H9 (cell line): ENCODE data around the gene SPARCL1. TPM values are rescaled to one million over a fixed set of nuclear protein-coding genes. Genes with fewer than 3 reads are reported as not detected.

ENCODE experiments used
- DNase-seq: peaks from one replicate; pipeline ENCODE4 v3.0.0-alpha.2; 2017
- H2AFZ ChIP-seq: one replicate; pipeline ENCODE4 v1.6.1; 2013; ENCODE audit warnings: mild to moderate bottlenecking, low read length, control low read depth, moderate library complexity
- H2AK5ac ChIP-seq: 2 replicates; pipeline ENCODE4 v1.6.1; 2013; ENCODE audit warnings: low read length, control low read depth, mixed read lengths; ENCODE audit not compliant: insufficient read length
- H2BK120ac ChIP-seq: one replicate; pipeline ENCODE4 v1.6.1; 2013; ENCODE audit warnings: low read depth, mild to moderate bottlenecking, low read length, control low read depth, inconsistent platforms; ENCODE audit not compliant: poor library complexity, severe bottlenecking
- H2BK12ac ChIP-seq: 2 replicates; pipeline ENCODE4 v1.6.1; 2013; ENCODE audit warnings: low read length, control low read depth, mixed read lengths, low read depth; ENCODE audit not compliant: insufficient read length
- H2BK15ac ChIP-seq: 2 replicates; pipeline ENCODE4 v1.6.1; 2013; ENCODE audit warnings: low read depth, low read length, control low read depth
- H2BK20ac ChIP-seq: one replicate; pipeline ENCODE4 v1.6.1; 2013; ENCODE audit warnings: low read depth, mild to moderate bottlenecking, low read length, control low read depth, inconsistent platforms; ENCODE audit not compliant: poor library complexity, severe bottlenecking
- H2BK5ac ChIP-seq: 2 replicates; pipeline ENCODE4 v1.6.1; 2013; ENCODE audit warnings: low read length, control low read depth, mixed read lengths; ENCODE audit not compliant: insufficient read length
- H3K14ac ChIP-seq: 2 replicates; pipeline ENCODE4 v1.6.1; 2013; ENCODE audit warnings: low read length, control low read depth; ENCODE audit not compliant: insufficient read depth
- H3K18ac ChIP-seq: 2 replicates; pipeline ENCODE4 v1.6.1; 2013; ENCODE audit warnings: low read depth, mild to moderate bottlenecking, mixed read lengths, low read length, control low read depth; ENCODE audit not compliant: insufficient read length
- H3K23ac ChIP-seq: 2 replicates; pipeline ENCODE4 v1.6.1; 2013; ENCODE audit warnings: low read length, control low read depth, mixed read lengths, low read depth; ENCODE audit not compliant: insufficient read length
- H3K23me2 ChIP-seq: 2 replicates; pipeline ENCODE4 v1.6.1; 2013; ENCODE audit warnings: low read depth, mild to moderate bottlenecking, mixed read lengths, low read length, control low read depth; ENCODE audit not compliant: insufficient read length, poor library complexity, severe bottlenecking
- H3K27ac ChIP-seq: 2 replicates; pipeline ENCODE4 v1.5.1; 2013; ENCODE audit warnings: low read length, control low read depth, mixed read lengths, low read depth; ENCODE audit not compliant: insufficient read length
- H3K27me3 ChIP-seq: 2 replicates; pipeline ENCODE4 v1.6.1; 2013; ENCODE audit warnings: low read length, control low read depth, inconsistent platforms; ENCODE audit not compliant: insufficient read depth
- H3K4ac ChIP-seq: 2 replicates; pipeline ENCODE4 v1.6.1; 2013; ENCODE audit warnings: low read depth, mild to moderate bottlenecking, control low read depth, inconsistent platforms, low read length, moderate library complexity
- H3K4me1 ChIP-seq: 2 replicates; pipeline ENCODE4 v1.6.1; 2013; ENCODE audit warnings: low read length, control low read depth, inconsistent platforms; ENCODE audit not compliant: insufficient read depth
- H3K4me2 ChIP-seq: 2 replicates; pipeline ENCODE4 v1.6.1; 2013; ENCODE audit warnings: low read length, control low read depth, mixed read lengths; ENCODE audit not compliant: insufficient read length, insufficient read depth
- H3K56ac ChIP-seq: 2 replicates; pipeline ENCODE4 v1.6.1; 2013; ENCODE audit warnings: low read depth, mild to moderate bottlenecking, mixed read lengths, low read length, control low read depth; ENCODE audit not compliant: insufficient read length
- H3K79me1 ChIP-seq: 2 replicates; pipeline ENCODE4 v1.6.1; 2013; ENCODE audit warnings: low read depth, mild to moderate bottlenecking, moderate library complexity, low read length, control low read depth, inconsistent platforms; ENCODE audit not compliant: insufficient read depth, poor library complexity, severe bottlenecking
- H3K79me2 ChIP-seq: 2 replicates; pipeline ENCODE4 v1.6.1; 2013; ENCODE audit warnings: low read length, control low read depth, inconsistent platforms; ENCODE audit not compliant: insufficient read depth
- H3K9ac ChIP-seq: 2 replicates; pipeline ENCODE4 v1.6.1; 2013; ENCODE audit warnings: low read length, control low read depth, mixed read lengths; ENCODE audit not compliant: insufficient read length; ENCODE audit errors: extremely low read depth
- H3K9me3 ChIP-seq: one replicate; pipeline ENCODE4 v1.6.1; 2013; ENCODE audit warnings: low read depth, low read length, inconsistent platforms; ENCODE audit not compliant: control insufficient read depth
- H3T11ph ChIP-seq: one replicate; pipeline ENCODE4 v1.6.1; 2013; ENCODE audit warnings: mild to moderate bottlenecking, low read length, control low read depth, inconsistent platforms
- H4K20me1 ChIP-seq: one replicate; pipeline ENCODE4 v1.6.1; 2013; ENCODE audit not compliant: control insufficient read depth, insufficient read length, insufficient read depth
- H4K5ac ChIP-seq: 2 replicates; pipeline ENCODE4 v1.6.1; 2013; ENCODE audit warnings: low read depth, mild to moderate bottlenecking, mixed read lengths, low read length, control low read depth; ENCODE audit not compliant: insufficient read length
- H4K8ac ChIP-seq: replicated peaks from 2 replicates; pipeline ENCODE4 v1.6.1; 2013; ENCODE audit warnings: low read length, control low read depth, mixed read lengths, low read depth; ENCODE audit not compliant: insufficient read length
- H4K91ac ChIP-seq: 2 replicates; pipeline ENCODE4 v1.6.1; 2013; ENCODE audit warnings: low read depth, mild to moderate bottlenecking, moderate library complexity, mixed read lengths, low read length, control low read depth; ENCODE audit not compliant: insufficient read length
- H3K27ac Mint-ChIP-seq, 3 experiments: 2 replicates in 2 of 3; 3 replicates in 1 of 3; pipeline ENCODE4 v1.8.0; 2020 to 2021; ENCODE audit warnings: mixed read lengths in 3 of 3, mild to moderate bottlenecking in 1 of 3, moderate library complexity in 1 of 3
- H3K27me3 Mint-ChIP-seq: 2 replicates; pipeline ENCODE4 v1.8.0; 2021; ENCODE audit warnings: low read depth, mild to moderate bottlenecking, moderate library complexity, mixed read lengths
- H3K36me3 Mint-ChIP-seq, 3 experiments: 2 replicates in 2 of 3; 3 replicates in 1 of 3; pipeline ENCODE4 v1.8.0; 2020 to 2021; ENCODE audit warnings: low read depth in 3 of 3, mixed read lengths in 3 of 3; ENCODE audit not compliant: insufficient read depth in 1 of 3
- H3K4me1 Mint-ChIP-seq, 2 experiments: 2 replicates each; pipeline ENCODE4 v1.8.0; 2020; ENCODE audit warnings: mixed read lengths in 2 of 2
- H3K4me3 Mint-ChIP-seq, 2 experiments: 2 replicates in 1 of 2; 3 replicates in 1 of 2; pipeline ENCODE4 v1.8.0; 2020 to 2021; ENCODE audit warnings: mild to moderate bottlenecking in 2 of 2, mixed read lengths in 2 of 2, moderate library complexity in 1 of 2
- H3K9me3 Mint-ChIP-seq, 2 experiments: 2 replicates in 1 of 2; 3 replicates in 1 of 2; pipeline ENCODE4 v1.8.0; 2020; ENCODE audit warnings: mild to moderate bottlenecking in 2 of 2, mixed read lengths in 2 of 2, moderate library complexity in 1 of 2
- WGBS: extraction: QIAGEN DNeasy Blood & Tissue Kit; methylation state at CpG from one replicate; pipeline ENCODE4 v1.1.7; 2013; ENCODE audit warnings: missing lambda C conversion rate, low lambda C conversion rate, mixed read lengths; ENCODE audit not compliant: insufficient read length; ENCODE audit errors: extremely low coverage; 5-methylcytosine and 5-hydroxymethylcytosine counted together
- total RNA-seq: library from RNA; stranded (reverse); gene quantifications from 2 replicates; pipeline ENCODE4 v1.2.1, GENCODE V29; 2021
- TF ChIP-seq, protein P1 (sequence below): fragments of 200-600 bp; sonication (generic); conservative IDR thresholded peaks from 3 replicates; pipeline ENCODE4 v1.8.0; 2021; ENCODE audit warnings: antibody characterized with exemption, mild to moderate bottlenecking

The SPARCL1 gene
- total RNA-seq, 1 experiment from 2014 or later: 0.17 TPM

- TF ChIP-seq, protein P1, sequence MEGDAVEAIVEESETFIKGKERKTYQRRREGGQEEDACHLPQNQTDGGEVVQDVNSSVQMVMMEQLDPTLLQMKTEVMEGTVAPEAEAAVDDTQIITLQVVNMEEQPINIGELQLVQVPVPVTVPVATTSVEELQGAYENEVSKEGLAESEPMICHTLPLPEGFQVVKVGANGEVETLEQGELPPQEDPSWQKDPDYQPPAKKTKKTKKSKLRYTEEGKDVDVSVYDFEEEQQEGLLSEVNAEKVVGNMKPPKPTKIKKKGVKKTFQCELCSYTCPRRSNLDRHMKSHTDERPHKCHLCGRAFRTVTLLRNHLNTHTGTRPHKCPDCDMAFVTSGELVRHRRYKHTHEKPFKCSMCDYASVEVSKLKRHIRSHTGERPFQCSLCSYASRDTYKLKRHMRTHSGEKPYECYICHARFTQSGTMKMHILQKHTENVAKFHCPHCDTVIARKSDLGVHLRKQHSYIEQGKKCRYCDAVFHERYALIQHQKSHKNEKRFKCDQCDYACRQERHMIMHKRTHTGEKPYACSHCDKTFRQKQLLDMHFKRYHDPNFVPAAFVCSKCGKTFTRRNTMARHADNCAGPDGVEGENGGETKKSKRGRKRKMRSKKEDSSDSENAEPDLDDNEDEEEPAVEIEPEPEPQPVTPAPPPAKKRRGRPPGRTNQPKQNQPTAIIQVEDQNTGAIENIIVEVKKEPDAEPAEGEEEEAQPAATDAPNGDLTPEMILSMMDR: no peak
- Histone ChIP-seq H2BK15ac (no peak overlapping the region), H3K18ac (no peak overlapping the region), H3K9me3 (no peaks in the 10 kb centered on the region), H3K14ac (no peak overlapping the region), H4K8ac (no peak overlapping the region), H2BK20ac (no peak overlapping the region), H4K5ac (no peak overlapping the region), H3K79me1 (no peaks in the 10 kb centered on the region), H4K20me1 (no peaks in the 10 kb centered on the region), H4K91ac (no peak overlapping the region), H3K23me2 (no peaks in the 10 kb centered on the region), H3K4ac (no peak overlapping the region), H3K27me3 (no peaks in the 10 kb centered on the region), H3K27ac (no peak overlapping the region), H2BK12ac (no peak overlapping the region), H2AK5ac (no peak overlapping the region), H2BK5ac (no peak overlapping the region), H3K79me2 (no peaks in the 10 kb centered on the region), H3K56ac (no peak overlapping the region), H2BK120ac (no peak overlapping the region), H3K4me2 (no peak overlapping the region), H3K4me1 (no peaks in the 10 kb centered on the region), H3K23ac (no peak overlapping the region), H3K9ac (no peak overlapping the region), H3T11ph (no peak overlapping the region), H2AFZ (no peak overlapping the region)
- no CpG with 5 or more reads among the region's 7 CpGs for WGBS
- Mint-ChIP-seq H3K36me3 (no peaks in the 10 kb centered on the region), H3K9me3 (no peaks in the 10 kb centered on the region), H3K27ac (no peak overlapping the region), H3K4me1 (no peaks in the 10 kb centered on the region), H3K27me3 (no peaks in the 10 kb centered on the region), H3K4me3 (no peak overlapping the region)
- DNase-seq: no peak
Observed at GRCh38 chr4:87499403-87500091, 29.6 kb downstream of the SPARCL1 start.
